GM19372 (cell line): ENCODE results near the gene TRA2A.

Experiments
- ATAC-seq: cut with Tn5 transposase; IDR thresholded peaks from one replicate; pipeline ENCODE4 v1.9.1; 2021; ENCODE audit warnings: mild to moderate bottlenecking, low read depth, moderate library complexity; ENCODE audit not compliant: unreplicated experiment

TRA2A gene

DNA sequence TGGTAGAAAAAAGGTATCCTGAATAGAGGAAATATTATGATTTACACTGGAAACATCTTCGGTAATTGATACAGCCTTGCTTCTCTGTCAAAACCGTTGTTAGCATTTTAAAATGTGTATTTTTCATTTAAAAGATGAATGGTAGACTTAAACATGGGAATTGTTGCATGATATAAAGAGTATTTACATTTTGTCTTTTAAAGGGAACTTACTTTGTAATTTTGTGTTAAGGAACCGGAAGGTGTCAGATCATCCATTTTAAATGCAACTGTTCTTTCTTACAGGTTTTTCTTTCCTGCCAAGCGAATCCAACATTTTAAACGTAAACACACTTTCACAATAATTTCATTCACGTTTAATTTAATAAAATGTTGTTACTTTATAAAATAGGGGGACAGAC, 59.7 kb downstream of the TRA2A start:
- no peak for ATAC-seq

DNA sequence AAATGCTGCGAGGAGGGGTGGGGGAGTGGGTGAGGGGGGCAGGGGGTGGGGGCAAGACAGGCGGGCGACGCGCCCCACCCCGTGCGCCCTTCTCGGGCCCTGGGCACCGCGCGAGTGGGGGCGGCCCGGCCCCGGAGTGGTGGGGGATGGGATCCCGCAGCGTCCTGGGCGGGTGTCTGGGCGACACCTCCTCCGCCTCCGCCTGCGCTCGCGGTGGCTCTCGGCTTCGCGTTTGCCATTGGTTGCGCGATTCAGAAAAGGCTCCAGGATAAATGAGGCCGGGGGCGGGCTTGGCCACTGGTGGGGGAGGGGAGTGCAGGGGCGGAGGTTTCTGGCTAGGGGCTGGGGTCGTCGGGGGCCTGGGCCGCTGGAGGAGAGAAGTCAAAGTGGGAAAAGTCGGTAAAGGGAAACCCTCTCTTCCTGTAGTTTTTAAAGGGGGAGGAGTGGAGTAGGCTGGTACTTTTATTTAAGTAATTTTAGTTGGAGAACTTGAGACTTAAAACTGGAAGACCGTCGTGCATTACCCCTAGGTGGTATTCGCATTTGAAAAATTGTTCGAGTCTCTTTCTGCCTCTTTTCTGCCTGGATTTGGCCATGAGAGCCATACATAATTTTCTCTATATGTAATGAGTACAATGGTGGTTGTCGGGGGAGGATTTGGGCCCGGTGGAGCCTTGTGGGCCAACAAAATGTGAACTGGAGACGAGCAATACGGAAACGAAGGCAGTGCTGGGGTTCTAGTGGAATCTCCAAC, 60.5 kb downstream of the TRA2A start:
- ATAC-seq, result no peak

- no peak for ATAC-seq
Measured at GRCh38 chr7:23470330-23471105, 61.3 kb downstream of the TRA2A start, which contains the start of gene IGF2BP3. Gene IGF2BP3 (minus strand): TSS chr7:23470491. CDS start chr7:23470110, 381 bp downstream.

- ATAC-seq, result no peak
Measured at GRCh38 chr7:23469961-23470250, 61.9 kb downstream of the TRA2A start.

GRCh38 chr7:23469150-23469960, 62.4 kb downstream of the TRA2A start:
- ATAC-seq, result no peak

GRCh38 chr7:23468526-23469149, 63.1 kb downstream of the TRA2A start:
- no peak for ATAC-seq

- ATAC-seq, result no peak
Measured at GRCh38 chr7:23467806-23468525, 63.8 kb downstream of the TRA2A start.

- ATAC-seq, result no peak
Measured at GRCh38 chr7:23467291-23467805, 64.4 kb downstream of the TRA2A start.

GRCh38 chr7:23462846-23463245, 68.9 kb downstream of the TRA2A start:
- no peak for ATAC-seq

- no peak for ATAC-seq
Measured at GRCh38 chr7:23458044-23458443, 73.7 kb downstream of the TRA2A start.

DNA sequence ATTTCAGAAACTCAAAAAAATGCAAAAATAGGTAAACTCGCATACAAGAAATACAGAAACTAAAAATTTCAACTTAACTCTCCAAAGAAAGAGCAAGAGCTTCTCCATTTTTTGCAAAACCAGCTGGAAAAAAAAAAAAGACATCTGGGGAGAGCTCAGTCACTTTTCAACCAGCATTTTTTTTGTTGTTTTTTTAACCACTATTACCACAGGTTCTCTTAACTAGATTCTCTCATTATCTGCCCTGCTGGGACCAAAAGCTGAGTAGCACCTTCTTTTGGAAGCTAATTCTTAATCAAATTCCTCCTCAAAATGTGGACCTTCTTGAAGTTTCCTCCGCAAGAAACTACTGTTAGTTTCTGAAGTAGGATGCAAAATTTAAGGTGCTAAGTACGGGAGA, 75.7 kb downstream of the TRA2A start:
- ATAC-seq, result no peak

GRCh38 chr7:23454881-23455526, 76.8 kb downstream of the TRA2A start:
- no peak for ATAC-seq
